ENCODE results near the gene DCLK1. TPM values are rescaled to one million over a fixed set of nuclear protein-coding genes. Genes with fewer than 3 reads are reported as not detected.

Gene DCLK1
- total RNA-seq, 1 experiment from 2014 or later = not detected

GRCh38 chr13:35855531-35856019 lies 275.6 kb downstream of the DCLK1 start:
- Histone ChIP-seq H3K9ac (ENCODE audit: low read length) (no peak overlapping the region), H3K27me3 (ENCODE audit: low read length) (no peaks in the 10 kb centered on the region), H3K4me1 (ENCODE audit: low read length) (no peaks in the 10 kb centered on the region), H3K36me3 (ENCODE audit: insufficient read depth, low read length) (no peaks in the 10 kb centered on the region), H3K27ac (ENCODE audit: low read length) (no peak overlapping the region), H2AFZ (ENCODE audit: low read length) (no peak overlapping the region), H4K20me1 (ENCODE audit: insufficient read depth, low read depth, low read length) (no peaks in the 10 kb centered on the region), H3K9me2 (replicated peaks; ENCODE audit: insufficient read depth, low read length) (no peaks in the 10 kb centered on the region), H3K79me2 (ENCODE audit: low read length) (no peaks in the 10 kb centered on the region), H3K9me3 (ENCODE audit: low read length) (no peaks in the 10 kb centered on the region), H3K4me2 (ENCODE audit: low read depth, low read length, poor library complexity, severe bottlenecking) (no peak overlapping the region), H3K4me3 (ENCODE audit: low read length) (no peak overlapping the region)
- DNase-seq = no peak

- Histone ChIP-seq H3K79me2 (ENCODE audit: low read length) (no peaks in the 10 kb centered on the region), H3K27ac (ENCODE audit: low read length) (no peak overlapping the region), H3K4me3 (ENCODE audit: low read length) (no peak overlapping the region), H2AFZ (ENCODE audit: low read length) (no peak overlapping the region), H3K9me2 (replicated peaks; ENCODE audit: insufficient read depth, low read length) (no peaks in the 10 kb centered on the region), H3K27me3 (ENCODE audit: low read length) (no peaks in the 10 kb centered on the region), H3K4me1 (ENCODE audit: low read length) (no peaks in the 10 kb centered on the region), H3K9ac (ENCODE audit: low read length) (no peak overlapping the region), H3K9me3 (ENCODE audit: low read length) (no peaks in the 10 kb centered on the region), H4K20me1 (ENCODE audit: insufficient read depth, low read depth, low read length) (no peaks in the 10 kb centered on the region), H3K36me3 (ENCODE audit: insufficient read depth, low read length) (no peaks in the 10 kb centered on the region), H3K4me2 (ENCODE audit: low read depth, low read length, poor library complexity, severe bottlenecking) (no peak overlapping the region)
- DNase-seq = no peak
Observed at GRCh38 chr13:35854286-35854685, 276.9 kb downstream of the DCLK1 start.

GRCh38 chr13:35851881-35852280 lies 279.3 kb downstream of the DCLK1 start:
- Histone ChIP-seq H3K9ac (ENCODE audit: low read length) (no peak overlapping the region), H3K36me3 (ENCODE audit: insufficient read depth, low read length) (no peaks in the 10 kb centered on the region), H3K27me3 (ENCODE audit: low read length) (no peaks in the 10 kb centered on the region), H3K4me3 (ENCODE audit: low read length) (no peak overlapping the region), H4K20me1 (ENCODE audit: insufficient read depth, low read depth, low read length) (no peaks in the 10 kb centered on the region), H3K4me1 (ENCODE audit: low read length) (no peaks in the 10 kb centered on the region), H3K27ac (ENCODE audit: low read length) (no peak overlapping the region), H3K4me2 (ENCODE audit: low read depth, low read length, poor library complexity, severe bottlenecking) (no peak overlapping the region), H3K79me2 (ENCODE audit: low read length) (no peaks in the 10 kb centered on the region), H3K9me2 (replicated peaks; ENCODE audit: insufficient read depth, low read length) (no peaks in the 10 kb centered on the region), H2AFZ (ENCODE audit: low read length) (no peak overlapping the region), H3K9me3 (ENCODE audit: low read length) (no peaks in the 10 kb centered on the region)
- DNase-seq = no peak

- no peak overlapping the region for H3K27ac ChIP-seq (ENCODE audit: low read length)
- H3K27me3 ChIP-seq (ENCODE audit: low read length) = no peaks in the 10 kb centered on the region
- H3K4me2 ChIP-seq (ENCODE audit: low read depth, low read length, poor library complexity, severe bottlenecking) = no peak overlapping the region
- H4K20me1 ChIP-seq (ENCODE audit: insufficient read depth, low read depth, low read length) = no peaks in the 10 kb centered on the region
- no peak overlapping the region for H3K4me3 ChIP-seq (ENCODE audit: low read length)
- no peaks in the 10 kb centered on the region for H3K9me3 ChIP-seq (ENCODE audit: low read length)
- no peak for DNase-seq
- H3K9me2 ChIP-seq (replicated peaks; ENCODE audit: insufficient read depth, low read length) = no peaks in the 10 kb centered on the region
- no peaks in the 10 kb centered on the region for H3K4me1 ChIP-seq (ENCODE audit: low read length)
- H3K9ac ChIP-seq (ENCODE audit: low read length) = no peak overlapping the region
- no peaks in the 10 kb centered on the region for H3K36me3 ChIP-seq (ENCODE audit: insufficient read depth, low read length)
- H3K79me2 ChIP-seq (ENCODE audit: low read length) = no peaks in the 10 kb centered on the region
- no peak overlapping the region for H2AFZ ChIP-seq (ENCODE audit: low read length)
Observed at GRCh38 chr13:35851356-35851755, 279.8 kb downstream of the DCLK1 start.

GRCh38 chr13:35850569-35850968 lies 280.6 kb downstream of the DCLK1 start:
- Histone ChIP-seq H3K27me3 (ENCODE audit: low read length) (no peaks in the 10 kb centered on the region), H3K4me1 (ENCODE audit: low read length) (no peaks in the 10 kb centered on the region), H3K36me3 (ENCODE audit: insufficient read depth, low read length) (no peaks in the 10 kb centered on the region), H2AFZ (ENCODE audit: low read length) (no peak overlapping the region), H3K27ac (ENCODE audit: low read length) (no peak overlapping the region), H3K4me2 (ENCODE audit: low read depth, low read length, poor library complexity, severe bottlenecking) (no peak overlapping the region), H3K4me3 (ENCODE audit: low read length) (no peak overlapping the region), H3K79me2 (ENCODE audit: low read length) (no peaks in the 10 kb centered on the region), H3K9ac (ENCODE audit: low read length) (no peak overlapping the region), H4K20me1 (ENCODE audit: insufficient read depth, low read depth, low read length) (no peaks in the 10 kb centered on the region), H3K9me3 (ENCODE audit: low read length) (no peaks in the 10 kb centered on the region), H3K9me2 (replicated peaks; ENCODE audit: insufficient read depth, low read length) (no peaks in the 10 kb centered on the region)
- DNase-seq = no peak

- H3K79me2 ChIP-seq (ENCODE audit: low read length) = no peaks in the 10 kb centered on the region
- no peaks in the 10 kb centered on the region for H3K9me2 ChIP-seq (replicated peaks; ENCODE audit: insufficient read depth, low read length)
- no peak overlapping the region for H3K9ac ChIP-seq (ENCODE audit: low read length)
- H3K27ac ChIP-seq (ENCODE audit: low read length) = no peak overlapping the region
- H4K20me1 ChIP-seq (ENCODE audit: insufficient read depth, low read depth, low read length) = no peaks in the 10 kb centered on the region
- H3K4me2 ChIP-seq (ENCODE audit: low read depth, low read length, poor library complexity, severe bottlenecking) = no peak overlapping the region
- no peak overlapping the region for H2AFZ ChIP-seq (ENCODE audit: low read length)
- no peaks in the 10 kb centered on the region for H3K36me3 ChIP-seq (ENCODE audit: insufficient read depth, low read length)
- no peak for DNase-seq
- no peaks in the 10 kb centered on the region for H3K9me3 ChIP-seq (ENCODE audit: low read length)
- H3K4me1 ChIP-seq (ENCODE audit: low read length) = no peaks in the 10 kb centered on the region
- no peaks in the 10 kb centered on the region for H3K27me3 ChIP-seq (ENCODE audit: low read length)
- no peak overlapping the region for H3K4me3 ChIP-seq (ENCODE audit: low read length)
Observed at GRCh38 chr13:35849256-35849644, 281.9 kb downstream of the DCLK1 start.

- H3K36me3 ChIP-seq (ENCODE audit: insufficient read depth, low read length) = no peaks in the 10 kb centered on the region
- no peak overlapping the region for H3K27ac ChIP-seq (ENCODE audit: low read length)
- H3K4me2 ChIP-seq (ENCODE audit: low read depth, low read length, poor library complexity, severe bottlenecking) = no peak overlapping the region
- no peak overlapping the region for H3K9ac ChIP-seq (ENCODE audit: low read length)
- H3K79me2 ChIP-seq (ENCODE audit: low read length) = no peaks in the 10 kb centered on the region
- no peaks in the 10 kb centered on the region for H3K9me2 ChIP-seq (replicated peaks; ENCODE audit: insufficient read depth, low read length)
- H3K27me3 ChIP-seq (ENCODE audit: low read length) = no peaks in the 10 kb centered on the region
- DNase-seq = no peak
- no peak overlapping the region for H2AFZ ChIP-seq (ENCODE audit: low read length)
- H3K4me1 ChIP-seq (ENCODE audit: low read length) = no peaks in the 10 kb centered on the region
- H4K20me1 ChIP-seq (ENCODE audit: insufficient read depth, low read depth, low read length) = no peaks in the 10 kb centered on the region
- H3K4me3 ChIP-seq (ENCODE audit: low read length) = no peak overlapping the region
- H3K9me3 ChIP-seq (ENCODE audit: low read length) = no peaks in the 10 kb centered on the region
Observed at GRCh38 chr13:35848336-35849255, 282.6 kb downstream of the DCLK1 start.

GRCh38 chr13:35843272-35843671 lies 287.9 kb downstream of the DCLK1 start:
- H4K20me1 ChIP-seq (ENCODE audit: insufficient read depth, low read depth, low read length) = no peaks in the 10 kb centered on the region
- no peaks in the 10 kb centered on the region for H3K36me3 ChIP-seq (ENCODE audit: insufficient read depth, low read length)
- no peak overlapping the region for H3K4me3 ChIP-seq (ENCODE audit: low read length)
- H3K4me1 ChIP-seq (ENCODE audit: low read length) = no peaks in the 10 kb centered on the region
- no peaks in the 10 kb centered on the region for H3K9me2 ChIP-seq (replicated peaks; ENCODE audit: insufficient read depth, low read length)
- no peak overlapping the region for H3K9ac ChIP-seq (ENCODE audit: low read length)
- no peak overlapping the region for H3K4me2 ChIP-seq (ENCODE audit: low read depth, low read length, poor library complexity, severe bottlenecking)
- DNase-seq = no peak
- H3K79me2 ChIP-seq (ENCODE audit: low read length) = no peaks in the 10 kb centered on the region
- H3K9me3 ChIP-seq (ENCODE audit: low read length) = no peaks in the 10 kb centered on the region
- H3K27me3 ChIP-seq (ENCODE audit: low read length) = no peaks in the 10 kb centered on the region
- H2AFZ ChIP-seq (ENCODE audit: low read length) = no peak overlapping the region
- H3K27ac ChIP-seq (ENCODE audit: low read length) = no peak overlapping the region

Data from Karpas-422 (cell line).